Kidney epithelial cell (primary cell): ENCODE measurements around the gene IRF2. TPM values are rescaled to one million over a fixed set of nuclear protein-coding genes. Genes with fewer than 3 reads are reported as not detected.

Source experiments
- DNase-seq: peaks from one replicate; pipeline ENCODE4 v3.0.0-alpha.2; 2010; ENCODE audit warnings: low read depth
- H3K27me3 ChIP-seq: 2 replicates; pipeline ENCODE4 v1.6.0; 2011; ENCODE audit warnings: low read length; ENCODE audit not compliant: control insufficient read depth, insufficient read depth
- H3K36me3 ChIP-seq: 2 replicates; pipeline ENCODE4 v1.5.1; 2011; ENCODE audit warnings: low read length; ENCODE audit not compliant: control insufficient read depth, insufficient read depth
- H3K4me3 ChIP-seq: 2 replicates; pipeline ENCODE4 v1.5.1; 2011; ENCODE audit warnings: low read depth, mild to moderate bottlenecking, control low read depth, low read length
- CTCF ChIP-seq: IDR thresholded peaks from 2 replicates; pipeline ENCODE4 v1.5.1; 2011; ENCODE audit warnings: mild to moderate bottlenecking, moderate library complexity, low read length, control low read depth, inconsistent platforms; ENCODE audit not compliant: insufficient read depth, poor library complexity, severe bottlenecking
- total RNA-seq: library from RNA; depleted of rRNA; stranded (reverse); fragments of >200 nt; gene quantifications from 2 replicates; pipeline ENCODE4 v1.2.3, GENCODE V29; 2015

The IRF2 gene
- total RNA-seq, 1 donor from 2014 or later, result 30.4 TPM

DNA sequence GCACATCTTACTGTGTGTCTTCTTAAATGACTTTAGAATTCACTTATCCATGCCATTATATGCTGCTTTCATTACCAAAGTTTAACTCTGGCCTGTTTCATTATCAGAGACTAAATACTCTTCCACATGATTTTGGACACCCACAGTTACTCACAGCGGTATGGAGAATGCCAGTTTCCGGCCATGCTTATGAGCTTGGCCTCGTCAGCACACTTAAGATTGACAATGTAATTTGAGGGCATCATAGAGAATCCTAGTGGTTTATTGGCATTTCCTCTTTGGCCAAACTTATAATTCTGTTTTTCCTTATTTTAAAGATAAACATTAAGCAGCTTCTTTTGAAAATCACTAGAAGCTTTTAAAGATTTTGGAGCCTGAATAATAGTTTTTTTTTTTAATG is 104.5 kb downstream of the IRF2 start:
- TF ChIP-seq CTCF, result no peak
- H3K27me3 ChIP-seq, result no peaks in the 10 kb centered on the region
- no peak overlapping the region for H3K4me3 ChIP-seq
- DNase-seq, result no peak
- H3K36me3 ChIP-seq, result no peaks in the 10 kb centered on the region

DNA sequence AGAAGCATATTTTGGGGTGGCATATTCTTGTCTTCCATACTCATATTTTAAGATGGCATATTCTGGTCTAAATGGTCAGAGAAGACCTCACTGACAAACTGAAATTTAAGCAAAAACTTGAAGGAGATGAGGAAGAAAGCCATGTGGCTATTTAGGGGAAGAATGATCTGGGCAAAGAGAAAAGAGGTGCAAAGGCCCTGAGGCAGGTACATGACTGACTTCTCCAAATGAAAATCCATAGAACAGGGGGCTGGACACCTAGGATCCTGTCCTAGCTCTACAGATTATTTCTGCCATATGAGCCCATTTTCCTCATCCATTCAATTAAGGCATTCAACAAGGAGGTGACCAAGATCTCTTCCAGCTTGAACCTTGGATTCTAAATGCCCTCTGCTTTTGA is 105.6 kb downstream of the IRF2 start:
- H3K27me3 ChIP-seq, result no peaks in the 10 kb centered on the region
- no peaks in the 10 kb centered on the region for H3K36me3 ChIP-seq
- no peak overlapping the region for H3K4me3 ChIP-seq
- TF ChIP-seq CTCF, result no peak
- DNase-seq, result no peak

GRCh38 chr4:184368290-184368689 is 106.1 kb downstream of the IRF2 start:
- TF ChIP-seq CTCF, result no peak
- Histone ChIP-seq H3K27me3 (no peaks in the 10 kb centered on the region), H3K36me3 (no peaks in the 10 kb centered on the region), H3K4me3 (no peak overlapping the region)
- no peak for DNase-seq

DNA sequence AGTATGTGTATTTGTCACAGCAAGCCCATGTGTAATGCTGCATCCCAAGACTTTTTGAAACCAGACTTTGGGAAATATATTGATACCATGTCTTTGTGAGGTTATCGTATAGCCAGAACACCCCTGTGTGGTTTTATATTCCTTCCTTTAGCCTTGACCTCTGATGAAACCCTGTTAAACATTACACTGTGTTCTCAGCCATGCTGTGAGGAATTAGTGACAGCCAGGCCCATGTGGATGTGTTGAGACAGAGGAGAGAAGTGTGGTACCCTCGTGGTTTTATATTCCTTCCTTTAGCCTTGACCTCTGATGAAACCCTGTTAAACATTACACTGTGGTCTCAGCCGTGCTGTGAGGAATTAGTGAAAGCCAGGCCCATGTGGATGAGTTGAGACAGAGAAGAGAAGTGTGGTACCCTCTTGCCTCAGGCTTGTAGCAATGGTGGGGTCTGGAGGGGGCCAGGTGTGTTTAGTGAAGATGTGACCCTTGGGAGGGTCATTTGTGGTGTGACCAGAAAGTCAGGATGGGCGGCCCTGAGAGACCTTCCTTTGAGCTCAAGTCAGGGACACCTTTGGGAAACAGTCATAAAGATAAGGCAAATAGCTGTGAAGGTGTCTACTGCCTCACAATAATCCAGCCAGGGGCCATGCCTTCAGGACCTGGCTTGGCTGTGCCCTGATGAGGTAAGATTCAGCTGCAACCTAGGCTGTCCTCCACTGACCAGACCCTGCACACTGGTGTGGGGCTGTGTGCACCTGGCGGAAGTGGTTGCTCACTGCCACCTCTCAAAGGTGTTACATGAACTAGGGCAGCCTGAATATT is 110.0 kb downstream of the IRF2 start:
- H3K36me3 ChIP-seq, result no peaks in the 10 kb centered on the region
- no peak overlapping the region for H3K4me3 ChIP-seq
- no peaks in the 10 kb centered on the region for H3K27me3 ChIP-seq
- TF ChIP-seq CTCF, result no peak
- DNase-seq, result no peak

GRCh38 chr4:184363258-184363657 is 111.1 kb downstream of the IRF2 start:
- Histone ChIP-seq H3K4me3 (no peak overlapping the region), H3K27me3 (no peaks in the 10 kb centered on the region), H3K36me3 (no peaks in the 10 kb centered on the region)
- no peak for DNase-seq
- no peak for TF ChIP-seq CTCF

DNA sequence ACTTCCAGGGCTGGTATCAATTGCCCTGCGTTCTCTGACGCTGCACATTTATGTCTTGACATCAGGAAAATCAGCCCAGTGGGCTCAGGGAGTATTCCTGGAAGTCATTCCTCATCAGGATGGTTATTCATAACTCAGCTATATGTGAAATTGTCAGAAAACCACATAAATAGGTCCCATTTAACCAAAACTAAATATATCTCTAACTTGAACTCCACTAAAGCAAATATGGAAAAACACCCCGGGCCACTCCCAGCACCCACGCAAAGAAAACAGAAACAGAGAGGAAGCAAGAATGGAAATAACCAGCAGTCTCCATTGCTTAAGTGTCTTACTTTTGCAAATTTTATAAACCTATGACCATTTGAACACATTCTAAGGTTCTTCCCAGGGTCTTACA is 112.0 kb downstream of the IRF2 start:
- no peak for TF ChIP-seq CTCF
- no peak for DNase-seq
- Histone ChIP-seq H3K4me3 (no peak overlapping the region), H3K27me3 (no peaks in the 10 kb centered on the region), H3K36me3 (no peaks in the 10 kb centered on the region)
